SK-N-SH treated with all-trans-retinoic acid at 6 μM for 48 hours (cell line): Measurements from ENCODE around the gene PPCS.
A peak's percentile ranks its signal among the peaks of the same experiment; 100 is the strongest.

Source experiments
- ATAC-seq: fragments of 200-7000 bp; cut with Tn5 transposase; 3 replicates; pipeline ENCODE4 v1.9.1; 2020; ENCODE audit warnings: mild to moderate bottlenecking, moderate library complexity
- ARNTL ChIP-seq: fragments of 450-650 bp; formaldehyde crosslinking; IDR thresholded peaks from 2 replicates; pipeline ENCODE4 v1.5.0; 2020; ENCODE audit warnings: low read depth, mild to moderate bottlenecking, moderate library complexity, borderline replicate concordance
- CREB5 ChIP-seq: fragments of 250-450 bp; sonication (Bioruptor Pico); IDR thresholded peaks from 2 replicates; pipeline ENCODE4 v1.5.1; 2020; ENCODE audit warnings: low read depth, mild to moderate bottlenecking, moderate library complexity
- CSDC2 ChIP-seq: fragments of 250-450 bp; sonication (Bioruptor Pico); IDR thresholded peaks from 2 replicates; pipeline ENCODE4 v1.5.0; 2020; ENCODE audit warnings: mild to moderate bottlenecking, moderate library complexity
- CSRNP3 ChIP-seq: fragments of 250-450 bp; sonication (Bioruptor Pico); IDR thresholded peaks from 2 replicates; pipeline ENCODE4 v1.5.1; 2021; ENCODE audit warnings: mild to moderate bottlenecking, moderate library complexity
- ESRRG ChIP-seq: fragments of 250-450 bp; sonication (Bioruptor Pico); IDR thresholded peaks from 2 replicates; pipeline ENCODE4 v1.6.1; 2021; ENCODE audit warnings: mild to moderate bottlenecking
- GLIS3 ChIP-seq: fragments of 250-450 bp; sonication (Bioruptor Pico); IDR thresholded peaks from 2 replicates; pipeline ENCODE4 v1.5.0; 2020; ENCODE audit warnings: mild to moderate bottlenecking, moderate library complexity
- ISL1 ChIP-seq: fragments of 250-450 bp; sonication (Bioruptor Pico); IDR thresholded peaks from 2 replicates; pipeline ENCODE4 v2.1.2; 2022; ENCODE audit warnings: mild to moderate bottlenecking, moderate library complexity
- OSR1 ChIP-seq: fragments of 250-450 bp; sonication (Bioruptor Pico); IDR thresholded peaks from 2 replicates; pipeline ENCODE4 v1.8.0; 2022; ENCODE audit warnings: moderate library complexity, mild to moderate bottlenecking, inconsistent platforms
- PATZ1 ChIP-seq: fragments of 250-450 bp; sonication (Bioruptor Pico); IDR thresholded peaks from 2 replicates; pipeline ENCODE4 v1.8.0; 2020; ENCODE audit warnings: mild to moderate bottlenecking, moderate library complexity, borderline replicate concordance
- POU6F1 ChIP-seq: fragments of 250-450 bp; sonication (Bioruptor Pico); IDR thresholded peaks from 2 replicates; pipeline ENCODE4 v1.8.0; 2021; ENCODE audit warnings: low read depth, mild to moderate bottlenecking, moderate library complexity, borderline replicate concordance
- SNAI2 ChIP-seq: fragments of 250-450 bp; sonication (Bioruptor Pico); IDR thresholded peaks from 2 replicates; pipeline ENCODE4 v1.5.0; 2020; ENCODE audit warnings: mild to moderate bottlenecking, moderate library complexity
- TCF4 ChIP-seq: fragments of 250-450 bp; sonication (Bioruptor Pico); IDR thresholded peaks from 2 replicates; pipeline ENCODE4 v1.8.0; 2021; ENCODE audit warnings: mild to moderate bottlenecking, moderate library complexity, borderline replicate concordance
- TSHZ2 ChIP-seq: fragments of 250-450 bp; sonication (Bioruptor Pico); IDR thresholded peaks from 2 replicates; pipeline ENCODE4 v1.5.0; 2020; ENCODE audit warnings: mild to moderate bottlenecking, moderate library complexity
- ZNF565 ChIP-seq: fragments of 450-650 bp; formaldehyde crosslinking; conservative IDR thresholded peaks from 2 replicates; pipeline ENCODE4 v1.5.0; 2020; ENCODE audit warnings: low read depth, mild to moderate bottlenecking, moderate library complexity
- ZNF70 ChIP-seq: fragments of 450-650 bp; formaldehyde crosslinking; IDR thresholded peaks from 2 replicates; pipeline ENCODE4 v1.5.0; 2020; ENCODE audit warnings: mild to moderate bottlenecking, moderate library complexity
- ZNF8 ChIP-seq: fragments of 450-650 bp; formaldehyde crosslinking; IDR thresholded peaks from 2 replicates; pipeline ENCODE4 v1.5.0; 2020; ENCODE audit warnings: mild to moderate bottlenecking, moderate library complexity

The PPCS gene

GRCh38 chr1:42456010-42456753 lies at the start of gene PPCS, which contains the start of gene ZMYND12:
PPCS (plus strand) TSS chr1:42456543; CDS start chr1:42456566, 23 bp downstream.
ZMYND12 (minus strand) TSS chr1:42456022; CDS start chr1:42455997, 25 bp downstream.
- peak; percentile 96 for ATAC-seq
- TF ChIP-seq ZNF70 (CRISPR knock-in tag) = no peak
- TF ChIP-seq CSRNP3 (CRISPR knock-in tag) = no peak
- TF ChIP-seq ISL1 (CRISPR knock-in tag) = no peak
- peak; percentile 40; the same call in 1 of the 2 replicates for TF ChIP-seq SNAI2 (CRISPR knock-in tag)
- TF ChIP-seq TSHZ2 (CRISPR knock-in tag) = peak; percentile 21; the same call in 1 of the 2 replicates
- no peak for TF ChIP-seq TCF4
- TF ChIP-seq ARNTL (CRISPR knock-in tag) = no peak
- no peak for TF ChIP-seq POU6F1 (CRISPR knock-in tag)

- no peak for ATAC-seq
- no peak for TF ChIP-seq TSHZ2 (CRISPR knock-in tag)
- no peak for TF ChIP-seq TCF4
- TF ChIP-seq CSRNP3 (CRISPR knock-in tag) = no peak
- no peak for TF ChIP-seq OSR1
- no peak for TF ChIP-seq ARNTL (CRISPR knock-in tag)
- no peak for TF ChIP-seq PATZ1
- no peak for TF ChIP-seq ZNF8 (CRISPR knock-in tag)
- no peak for TF ChIP-seq ZNF70 (CRISPR knock-in tag)
- TF ChIP-seq CSDC2 (CRISPR knock-in tag) = no peak
- no peak for TF ChIP-seq CREB5 (CRISPR knock-in tag)
- TF ChIP-seq ZNF565 = no peak
- TF ChIP-seq ISL1 (CRISPR knock-in tag) = no peak
- TF ChIP-seq ESRRG (CRISPR knock-in tag) = no peak
- TF ChIP-seq GLIS3 (CRISPR knock-in tag) = no peak
Measured at GRCh38 chr1:42414551-42415496, 41.5 kb upstream of the PPCS start.
